Hepatocyte (in vitro differentiated cells): ENCODE data around the gene RNLS.

Experiments
- EZH2 ChIP-seq: fragments of 200-600 bp; sonication (generic); IDR thresholded peaks from 2 replicates; pipeline ENCODE4 v1.6.1; 2016; ENCODE audit warnings: antibody characterized with exemption, mild to moderate bottlenecking, borderline replicate concordance
- EZH2phosphoT487 ChIP-seq: fragments of 200-600 bp; sonication (generic); IDR thresholded peaks from one replicate; pipeline ENCODE4 v1.6.1; 2018; ENCODE audit warnings: antibody characterized with exemption, mild to moderate bottlenecking, low read depth, moderate library complexity; ENCODE audit not compliant: unreplicated experiment, severe bottlenecking
- TF ChIP-seq, protein P1 (sequence below): fragments of 200-600 bp; sonication (generic); IDR thresholded peaks from 2 replicates; pipeline ENCODE4 v1.5.1; 2016; ENCODE audit warnings: antibody characterized with exemption, mild to moderate bottlenecking; ENCODE audit not compliant: poor library complexity

DNA sequence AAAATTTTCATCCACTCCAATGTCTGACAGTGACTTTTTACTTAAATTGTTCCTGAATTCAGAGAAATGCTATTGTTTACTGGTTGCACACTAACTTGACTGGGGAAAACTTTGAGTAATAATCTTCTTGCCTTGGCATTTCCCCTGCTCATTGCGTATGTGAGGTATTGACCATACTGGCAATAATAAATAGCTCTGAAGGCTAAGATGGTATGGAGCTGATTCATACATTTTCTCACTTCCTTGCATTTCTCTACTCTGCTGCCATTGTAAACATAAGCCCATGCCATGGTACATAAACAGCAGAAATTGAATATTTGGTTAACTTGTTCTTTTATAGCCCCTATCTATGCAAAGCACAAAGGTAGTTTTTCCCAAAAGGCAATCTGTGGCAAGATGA lies 290.0 kb downstream of the RNLS start:
- TF ChIP-seq, protein P1, sequence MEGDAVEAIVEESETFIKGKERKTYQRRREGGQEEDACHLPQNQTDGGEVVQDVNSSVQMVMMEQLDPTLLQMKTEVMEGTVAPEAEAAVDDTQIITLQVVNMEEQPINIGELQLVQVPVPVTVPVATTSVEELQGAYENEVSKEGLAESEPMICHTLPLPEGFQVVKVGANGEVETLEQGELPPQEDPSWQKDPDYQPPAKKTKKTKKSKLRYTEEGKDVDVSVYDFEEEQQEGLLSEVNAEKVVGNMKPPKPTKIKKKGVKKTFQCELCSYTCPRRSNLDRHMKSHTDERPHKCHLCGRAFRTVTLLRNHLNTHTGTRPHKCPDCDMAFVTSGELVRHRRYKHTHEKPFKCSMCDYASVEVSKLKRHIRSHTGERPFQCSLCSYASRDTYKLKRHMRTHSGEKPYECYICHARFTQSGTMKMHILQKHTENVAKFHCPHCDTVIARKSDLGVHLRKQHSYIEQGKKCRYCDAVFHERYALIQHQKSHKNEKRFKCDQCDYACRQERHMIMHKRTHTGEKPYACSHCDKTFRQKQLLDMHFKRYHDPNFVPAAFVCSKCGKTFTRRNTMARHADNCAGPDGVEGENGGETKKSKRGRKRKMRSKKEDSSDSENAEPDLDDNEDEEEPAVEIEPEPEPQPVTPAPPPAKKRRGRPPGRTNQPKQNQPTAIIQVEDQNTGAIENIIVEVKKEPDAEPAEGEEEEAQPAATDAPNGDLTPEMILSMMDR, result no peak
- TF ChIP-seq EZH2 (no peak), EZH2phosphoT487 (no peak)
